ENCODE measurements around the gene QPCTL. TPM values are rescaled to one million over a fixed set of nuclear protein-coding genes. Genes with fewer than 3 reads are reported as not detected.
A peak's percentile ranks its signal among the peaks of the same experiment; 100 is the strongest.

QPCTL gene
- total and polyA plus RNA-seq, 10 of the 15 experiments (the other 5 are each of a cell fraction or from before 2014, with no cell fraction given): 1.1 to 22.6 (median 11.2) TPM

- TF ChIP-seq CEBPZ (IDR thresholded peaks at IDR 0.05; ENCODE audit: low read depth, low read length): no peak
- TF ChIP-seq NBN (IDR thresholded peaks at IDR 0.05): peak; percentile 72
- no peak for TF ChIP-seq FOXM1 (IDR thresholded peaks at IDR 0.05; ENCODE audit: low read depth, low read length)
- no peak for TF ChIP-seq LARP7 (IDR thresholded peaks at IDR 0.05)
- TF ChIP-seq GABPA (IDR thresholded peaks at IDR 0.05; ENCODE audit: low read depth): no peak
- TF ChIP-seq KDM1A (IDR thresholded peaks at IDR 0.05; ENCODE audit: borderline replicate concordance): no peak
- no peak for TF ChIP-seq SMAD1 (IDR thresholded peaks at IDR 0.05; ENCODE audit: low read depth, partially characterized antibody)
- TF ChIP-seq PAX8 (IDR thresholded peaks at IDR 0.05): no peak
- TF ChIP-seq NKRF (conservative IDR thresholded peaks at IDR 0.05): no peak
- no peak for TF ChIP-seq MAX (IDR thresholded peaks at IDR 0.05; ENCODE audit: low read depth, low read length)
- no peak for TF ChIP-seq IRF5 (IDR thresholded peaks at IDR 0.05; ENCODE audit: borderline replicate concordance)
- TF ChIP-seq KAT2A (conservative IDR thresholded peaks at IDR 0.05; ENCODE audit: control insufficient read depth, low read depth, low read length): no peak
- TF ChIP-seq E4F1 (IDR thresholded peaks at IDR 0.05; ENCODE audit: borderline replicate concordance, partially characterized antibody): no peak
- no peak for TF ChIP-seq MYC (IDR thresholded peaks at IDR 0.05; ENCODE audit: insufficient read depth, insufficient read length, insufficient replicate concordance, low read length, severe bottlenecking)
- no peak for TF ChIP-seq SUPT20H (IDR thresholded peaks at IDR 0.05; ENCODE audit: borderline replicate concordance, control insufficient read depth, low read depth, low read length)
- no peak for TF ChIP-seq SREBF2 (IDR thresholded peaks at IDR 0.05; ENCODE audit: low read length)
- no peak for TF ChIP-seq NR2F1 (conservative IDR thresholded peaks at IDR 0.05)
- no peak for TF ChIP-seq CHD1 (IDR thresholded peaks at IDR 0.05; ENCODE audit: low read depth, low read length)
- TF ChIP-seq HSF1 (IDR thresholded peaks at IDR 0.05; ENCODE audit: low read depth, low read length): 0 out of 2 replicates have a peak, but pooled peaks have one; percentile 30
These were observed 46.7 kb upstream of the QPCTL start (continued) for GRCh38 chr19:45645631-45646344.
